NCI-H82 (cell line): ENCODE measurements around the gene ARNT2.
"Not testable (repeated sequence)": the region's sequence is repeated elsewhere in the genome, so short reads cannot be mapped to it uniquely, and the experiment has no call there.

ENCODE experiments used
- DNase-seq: peaks from one replicate; lab custom pipeline; 2025; lab: John Stamatoyannopoulos, UW

Gene ARNT2

DNA sequence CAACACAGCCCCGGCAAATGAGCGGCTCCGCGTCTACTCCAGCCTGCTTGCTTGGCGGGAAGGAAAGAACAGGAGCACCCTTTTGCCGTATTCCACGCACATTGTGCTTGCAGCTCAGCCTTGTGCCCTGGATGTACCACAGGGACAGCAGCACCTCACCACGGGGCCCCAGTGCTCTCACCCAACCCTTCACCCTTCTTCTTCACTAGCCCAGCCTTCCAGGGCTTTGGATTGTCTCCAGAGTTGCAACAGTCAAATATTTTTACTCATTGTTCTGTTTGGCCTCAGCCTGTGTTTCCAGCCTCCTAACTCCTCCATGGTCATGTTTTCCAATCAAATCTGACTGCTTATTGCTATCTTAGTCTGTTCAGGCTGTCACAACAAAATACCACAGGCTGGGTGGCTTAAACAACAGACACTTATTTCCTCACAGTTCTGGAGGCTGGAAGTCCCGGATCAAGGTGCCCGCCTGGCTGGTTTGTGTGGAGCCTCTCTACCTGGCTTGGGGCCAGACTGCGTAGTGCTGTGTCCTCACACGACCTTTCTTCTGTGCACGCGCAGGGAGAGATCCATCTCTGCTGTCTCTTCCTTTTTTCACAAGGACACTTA lies 211.7 kb downstream of the ARNT2 start:
- DNase-seq, result peak; percentile 64

DNA sequence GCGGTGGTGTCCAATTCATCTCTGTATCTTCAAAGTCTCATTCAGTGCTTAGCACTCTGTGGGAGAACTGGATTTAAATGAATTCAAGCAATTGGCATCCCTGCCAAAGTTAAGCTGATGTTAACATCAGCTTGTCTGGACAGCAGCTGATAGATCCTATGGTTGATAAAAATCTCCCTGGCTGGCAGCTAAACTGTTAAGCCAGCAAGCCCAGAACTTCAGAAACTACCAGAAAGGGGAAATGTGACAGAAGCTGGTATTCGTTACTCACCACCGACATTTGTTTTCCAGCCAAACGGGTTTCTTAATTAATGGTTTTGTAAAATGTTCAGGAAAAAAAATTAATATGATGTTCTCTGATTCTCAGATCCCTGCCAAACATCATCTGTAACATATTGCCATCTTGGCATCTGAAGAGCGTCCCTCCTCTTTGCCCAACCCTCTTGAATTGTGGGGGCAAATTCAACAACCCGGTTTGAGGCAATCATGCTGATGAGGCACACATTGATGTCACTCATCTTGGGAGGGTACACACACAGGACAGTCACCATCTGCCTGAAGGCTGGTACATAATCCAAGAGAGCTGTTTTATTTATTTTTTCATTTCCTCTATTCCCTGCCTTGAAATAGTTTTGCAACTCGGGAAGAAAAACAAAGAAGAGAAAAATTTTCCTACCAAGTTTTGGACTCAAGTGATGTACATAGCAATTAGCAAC lies 214.7 kb downstream of the ARNT2 start:
- no peak for DNase-seq

DNA sequence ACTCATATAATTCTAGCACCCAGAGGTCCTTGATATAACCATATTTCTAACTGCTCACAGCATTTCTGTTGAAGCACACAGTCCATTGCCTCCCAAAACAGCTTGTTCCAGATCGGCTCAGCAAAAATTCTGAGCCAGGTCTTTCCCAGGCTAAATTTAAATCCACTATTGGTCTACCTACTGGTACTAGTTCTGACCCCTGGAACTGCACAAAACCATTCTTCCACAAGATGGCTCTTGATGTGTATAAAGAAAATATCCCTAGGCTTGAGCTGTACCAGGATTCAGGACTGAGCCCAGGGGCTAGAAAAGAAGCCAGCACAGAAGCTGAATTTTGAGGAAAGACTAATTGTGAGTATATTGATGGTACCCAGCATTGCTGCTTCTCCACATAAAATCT lies 215.5 kb downstream of the ARNT2 start:
- no peak for DNase-seq

DNA sequence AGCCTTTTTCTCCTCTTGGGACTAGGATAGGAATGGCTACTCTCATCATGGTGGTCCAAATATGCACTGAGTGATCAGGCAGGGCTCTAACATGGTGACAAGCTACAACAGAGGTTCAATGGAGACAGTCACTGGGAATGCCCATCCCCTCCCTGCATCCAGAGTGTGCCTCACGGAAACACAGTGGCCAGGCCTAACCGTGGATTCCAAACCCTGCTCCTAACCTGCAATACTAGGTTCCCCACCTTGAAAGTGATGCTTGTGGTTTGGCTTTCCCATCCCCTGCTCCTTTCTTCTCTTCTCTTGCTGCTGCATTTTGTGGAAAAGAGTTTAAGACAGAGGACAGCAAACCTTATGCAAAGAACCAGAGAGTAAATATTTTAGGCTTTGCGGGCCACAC lies 216.0 kb downstream of the ARNT2 start:
- no peak for DNase-seq

DNA sequence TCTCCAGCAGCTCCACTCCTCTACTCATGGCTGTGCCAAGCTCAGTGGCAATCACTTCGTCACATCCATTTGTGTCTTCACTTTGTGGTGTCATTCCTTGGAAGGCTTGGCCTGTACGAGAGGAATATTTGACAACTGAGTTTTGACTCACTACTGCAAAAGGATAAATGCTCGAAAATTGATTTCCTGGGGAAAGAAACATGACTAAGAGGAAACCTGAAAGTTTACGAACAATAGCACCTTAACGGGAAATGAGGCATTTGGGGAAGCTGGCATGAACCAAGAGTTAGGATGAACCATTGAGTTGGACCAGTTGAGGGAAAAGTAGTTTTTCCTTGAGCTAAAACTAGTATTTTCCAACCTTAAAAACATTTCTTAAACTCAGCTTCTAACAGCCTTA lies 216.7 kb downstream of the ARNT2 start:
- no peak for DNase-seq

DNA sequence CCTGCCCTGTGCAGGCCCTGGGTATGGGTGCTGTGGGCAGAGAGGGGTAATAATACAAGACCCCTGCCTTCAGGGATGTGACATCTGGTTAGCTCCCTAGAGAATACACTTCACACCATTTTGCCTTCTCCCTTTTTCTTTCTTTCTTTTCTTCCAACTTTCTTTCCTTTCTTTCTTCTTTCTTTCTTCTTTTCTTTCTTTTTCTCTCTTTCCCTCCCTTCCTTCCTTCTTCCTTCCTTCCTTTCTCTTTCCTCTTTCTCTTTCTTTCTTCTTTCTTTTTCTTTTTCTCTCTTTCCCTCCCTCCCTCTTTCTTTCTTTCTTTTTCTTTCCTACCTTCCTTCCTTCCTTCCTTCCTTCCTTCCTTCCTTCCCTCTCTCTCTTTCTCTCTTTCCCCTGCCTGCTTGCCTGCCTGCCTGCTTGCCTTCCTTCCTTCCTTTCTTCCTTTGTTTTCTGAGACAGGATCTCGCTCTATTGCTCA lies 222.5 kb downstream of the ARNT2 start:
- DNase-seq, result no peak

DNA sequence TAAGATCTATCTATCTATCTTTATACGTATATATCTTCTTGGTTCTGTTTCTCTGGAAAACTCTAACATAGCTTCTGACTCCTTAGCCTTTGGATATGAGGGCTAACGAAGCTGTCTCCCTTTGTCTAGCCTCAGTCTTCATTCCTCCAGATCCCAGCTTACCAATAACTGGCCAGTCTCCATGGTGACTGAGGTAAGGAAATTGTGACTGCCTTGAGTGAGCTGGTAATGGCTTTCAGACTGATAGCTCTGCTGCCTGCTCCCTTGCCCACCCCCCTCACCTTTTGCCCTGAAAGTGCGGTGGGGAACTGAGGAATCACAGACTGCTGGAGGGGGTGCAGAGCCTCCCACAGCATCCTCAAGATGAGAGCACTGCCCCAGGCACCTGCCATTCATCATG lies 225.2 kb downstream of the ARNT2 start:
- DNase-seq, result no peak

DNA sequence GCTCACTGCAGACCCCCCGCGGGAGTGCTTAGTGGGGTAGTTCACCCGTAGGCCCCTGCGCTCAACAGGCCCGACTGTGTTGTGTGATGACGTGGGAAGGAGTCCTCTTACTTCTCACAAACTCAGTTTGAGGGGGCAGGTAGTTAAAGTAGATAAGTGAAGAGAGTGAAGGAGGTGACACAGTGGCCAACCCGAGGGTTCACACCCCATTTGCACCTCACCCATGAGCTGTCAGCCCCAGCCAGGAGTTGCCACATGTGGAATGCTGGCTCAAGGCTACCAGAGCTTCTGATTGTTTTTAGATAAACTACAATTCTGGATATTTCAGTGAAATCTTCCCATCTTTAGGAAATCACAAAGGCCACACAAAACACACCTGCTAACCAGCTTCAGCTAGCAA lies 226.8 kb downstream of the ARNT2 start:
- no peak for DNase-seq

DNA sequence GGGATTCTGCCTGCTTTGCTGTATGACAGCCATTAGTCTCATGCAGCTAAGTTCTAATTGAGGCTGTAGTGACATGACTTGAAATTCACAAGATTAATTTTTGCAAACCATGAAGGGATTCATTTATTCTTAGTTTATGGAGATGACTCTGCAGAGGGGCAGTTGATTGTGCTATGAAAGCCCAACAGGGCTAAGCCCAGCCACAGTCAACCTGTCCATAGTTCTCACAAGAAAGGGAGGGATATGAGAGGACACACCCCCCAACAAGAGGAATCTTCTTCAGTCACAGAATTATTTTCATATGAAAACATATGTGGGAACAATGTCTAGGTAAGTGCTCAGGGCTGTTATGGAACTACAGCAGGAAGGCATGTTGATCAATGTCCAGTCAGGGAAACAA lies 229.0 kb downstream of the ARNT2 start:
- DNase-seq, result no peak

DNA sequence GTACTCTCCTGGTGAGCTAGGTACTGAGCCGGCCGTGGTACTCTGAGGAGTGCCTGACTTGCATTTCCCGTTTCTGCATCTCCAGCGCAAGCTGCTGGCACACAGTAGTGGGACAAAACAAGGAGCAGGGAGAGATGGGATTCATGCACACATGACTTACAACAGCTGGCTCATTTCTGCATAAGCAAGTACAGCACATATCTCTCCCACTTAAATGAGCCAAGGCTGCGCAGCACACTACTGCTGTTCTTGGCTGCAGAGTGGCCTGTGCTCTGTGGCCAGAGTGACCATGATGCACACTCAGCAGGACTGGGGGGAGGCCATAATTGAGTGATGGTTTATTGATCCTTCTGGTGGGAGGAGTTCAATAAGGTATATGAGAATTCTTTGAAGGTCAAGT lies 231.8 kb downstream of the ARNT2 start:
- DNase-seq, result no peak

DNA sequence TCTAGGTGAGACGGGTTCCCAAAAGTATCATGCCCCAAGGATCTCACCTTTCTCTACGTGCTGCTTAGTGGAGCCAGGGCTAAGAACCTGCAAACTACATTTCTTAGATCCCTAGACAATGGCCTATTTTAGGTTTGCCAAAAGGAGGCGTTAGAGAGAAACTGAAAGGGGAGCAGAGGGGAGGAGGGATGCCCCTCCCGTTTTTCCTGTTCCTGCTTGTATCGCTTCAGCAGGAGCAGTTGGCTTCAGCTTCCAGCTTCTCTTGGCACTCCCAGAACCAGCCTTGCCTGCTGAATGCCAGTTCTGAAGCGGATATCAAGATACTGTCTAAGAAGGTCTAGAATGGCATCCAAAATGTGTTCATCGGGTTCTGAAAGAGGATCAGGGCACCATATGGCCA lies 232.5 kb downstream of the ARNT2 start:
- DNase-seq, result peak; percentile 7

DNA sequence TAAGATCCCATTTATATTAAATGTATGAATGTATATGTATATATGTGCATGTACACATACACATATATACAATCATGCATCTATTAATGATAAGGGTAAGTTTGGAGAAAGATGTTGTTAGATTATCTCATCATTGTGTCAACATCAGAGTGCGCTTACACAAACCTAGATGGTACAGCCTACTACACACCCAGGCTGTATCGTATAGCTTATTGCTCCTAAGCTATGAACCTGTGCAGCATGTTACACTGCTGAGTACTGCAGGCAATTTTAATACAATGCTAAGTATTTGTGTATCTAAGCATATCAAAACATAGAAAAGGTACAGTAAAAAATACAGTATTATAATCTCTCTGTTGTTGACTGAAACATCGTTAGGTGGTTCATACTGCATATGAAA lies 233.6 kb downstream of the ARNT2 start:
- DNase-seq, result no peak

DNA sequence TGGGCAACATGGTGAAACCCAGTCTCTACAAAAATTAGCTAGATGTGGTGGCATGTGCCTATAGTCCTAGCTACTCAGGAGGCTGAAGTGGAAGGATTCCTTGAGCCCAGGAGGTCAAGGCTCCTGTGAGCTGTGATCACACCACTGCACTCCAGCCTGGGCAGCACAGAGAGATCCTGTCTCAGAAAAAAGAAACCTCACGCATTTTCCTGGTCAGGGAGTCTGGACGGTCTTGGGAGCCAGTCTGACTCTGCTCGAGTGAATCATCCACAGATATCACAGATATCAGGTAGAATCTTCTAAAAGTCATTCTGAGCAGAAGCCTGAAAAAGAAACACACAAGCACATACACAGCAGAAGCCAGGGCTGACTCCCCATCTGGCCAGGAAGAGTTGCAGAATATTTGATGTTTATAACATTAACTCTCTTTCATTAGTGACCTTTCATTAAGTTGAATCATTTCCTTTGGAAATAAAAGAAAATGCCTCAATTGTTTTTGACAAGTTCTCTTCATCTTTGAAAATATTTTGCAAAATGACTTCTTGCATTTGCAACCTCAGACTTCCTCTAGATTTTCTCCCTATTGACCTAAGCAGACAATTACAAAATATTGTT lies 234.5 kb downstream of the ARNT2 start:
- DNase-seq, result no peak

DNA sequence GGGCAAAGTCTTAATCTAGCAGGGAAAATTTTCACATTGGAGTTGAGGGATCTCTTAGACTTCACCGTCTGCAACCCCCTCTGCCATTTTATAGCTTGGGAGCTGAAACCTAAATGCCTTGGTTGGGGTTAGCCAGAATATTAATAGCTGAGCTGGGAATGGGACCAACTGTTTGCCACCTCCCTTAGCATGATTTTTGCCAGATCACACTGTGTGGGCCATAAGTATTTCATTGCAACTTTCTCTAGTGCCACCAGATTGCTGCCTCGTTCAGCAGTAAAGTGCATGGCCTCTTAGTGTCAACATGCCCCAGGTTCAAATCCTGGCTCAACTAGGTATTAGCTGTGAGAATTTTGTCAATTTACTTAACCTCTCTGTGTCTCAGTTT lies 235.0 kb downstream of the ARNT2 start:
- DNase-seq, result no peak

DNA sequence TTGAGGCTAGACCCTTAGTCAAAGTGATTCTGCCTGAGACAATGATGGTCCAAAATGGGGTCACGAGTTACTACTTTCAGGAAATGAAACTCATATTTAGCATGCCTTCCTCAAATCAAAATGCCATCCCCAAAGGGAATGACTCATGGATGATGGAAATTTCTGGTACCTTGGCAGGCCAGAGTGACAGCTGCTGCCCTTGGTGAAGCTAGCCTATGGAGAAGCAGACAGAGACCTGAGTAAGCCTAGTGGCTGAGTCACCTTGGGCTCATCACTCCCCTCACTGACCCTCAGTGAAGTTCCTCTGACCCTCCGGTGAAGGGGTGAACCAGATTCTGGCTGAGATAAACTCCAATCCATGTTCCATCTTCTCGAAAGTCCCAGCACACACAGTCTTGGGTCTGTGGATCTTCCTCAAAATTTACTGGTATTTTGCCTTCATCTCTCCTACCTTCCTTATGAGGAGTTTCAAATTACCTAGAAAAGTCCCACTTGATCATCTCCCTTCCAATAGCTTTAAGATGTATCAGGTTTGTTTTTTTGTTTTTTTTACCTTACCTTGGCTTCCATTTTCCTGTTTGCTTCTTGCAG lies 236.4 kb downstream of the ARNT2 start:
- DNase-seq, result no peak

DNA sequence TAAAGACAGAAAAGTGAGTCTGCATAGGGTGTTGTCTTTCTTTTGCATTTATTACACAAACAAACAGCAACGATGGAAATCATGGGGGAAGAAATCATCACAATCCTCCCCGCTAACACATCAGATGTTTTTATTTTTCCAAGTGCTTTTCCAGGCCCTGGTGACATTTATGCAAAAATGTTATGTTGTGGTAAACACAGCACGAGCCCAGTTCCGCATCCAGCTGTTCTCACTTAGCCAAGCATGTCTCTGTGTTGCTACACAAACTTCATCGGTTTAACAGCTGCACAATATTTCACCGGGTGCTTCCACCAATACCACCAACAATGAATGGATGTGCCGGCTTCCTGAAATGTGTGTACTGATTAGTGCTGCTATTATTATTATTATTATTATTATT lies 237.2 kb downstream of the ARNT2 start:
- no peak for DNase-seq

DNA sequence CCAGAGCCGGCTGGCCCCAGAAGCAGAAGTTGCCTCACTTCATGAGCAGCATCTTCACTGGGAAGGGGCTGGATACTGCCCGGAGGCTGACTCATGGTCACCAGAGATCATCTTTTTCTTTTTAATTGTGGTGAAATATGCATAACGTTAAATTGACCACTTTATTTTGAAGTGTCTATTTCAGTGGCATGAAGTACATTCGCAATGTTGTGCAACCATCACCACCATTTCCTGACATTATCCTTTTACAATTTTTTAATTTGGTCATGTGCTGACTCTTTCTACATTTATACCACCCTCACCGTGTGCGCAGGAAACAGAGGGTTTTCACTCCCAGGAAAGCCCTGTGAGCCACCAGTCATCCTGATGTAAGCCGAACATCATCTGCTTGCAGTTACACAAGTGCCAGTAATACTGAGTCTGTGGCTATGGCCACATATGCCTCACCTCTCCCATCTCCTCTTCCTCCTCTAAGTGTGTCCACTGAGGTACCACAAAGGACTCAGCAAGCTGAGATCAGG lies 239.3 kb downstream of the ARNT2 start:
- no peak for DNase-seq

DNA sequence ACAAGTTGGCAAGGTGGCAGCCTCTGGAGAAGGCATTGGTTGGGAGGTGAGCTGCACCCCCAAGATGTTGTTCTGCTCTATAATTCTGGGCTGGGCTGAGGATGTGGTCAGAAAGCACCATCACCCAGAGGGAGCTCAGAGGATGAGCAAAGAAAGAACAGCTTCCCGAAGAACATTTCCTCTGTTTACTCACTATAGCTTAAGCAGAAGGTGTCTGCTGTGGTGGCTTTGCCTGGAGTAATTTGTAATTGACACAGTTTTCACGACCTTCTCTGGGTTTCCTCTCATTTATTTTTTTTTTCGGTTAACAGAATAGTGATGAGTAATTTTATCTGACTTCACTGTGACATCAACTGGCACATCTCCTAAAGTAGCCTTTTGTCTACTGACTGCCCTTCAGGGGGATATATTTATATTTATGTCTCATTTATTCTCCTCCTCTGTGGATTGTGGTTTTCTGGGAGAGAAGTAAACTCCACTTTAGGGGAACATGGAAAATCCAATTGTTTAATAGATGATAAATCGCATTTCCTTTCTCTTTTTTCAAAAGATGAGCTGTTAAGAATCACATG lies 241.4 kb downstream of the ARNT2 start:
- DNase-seq, result no peak

DNA sequence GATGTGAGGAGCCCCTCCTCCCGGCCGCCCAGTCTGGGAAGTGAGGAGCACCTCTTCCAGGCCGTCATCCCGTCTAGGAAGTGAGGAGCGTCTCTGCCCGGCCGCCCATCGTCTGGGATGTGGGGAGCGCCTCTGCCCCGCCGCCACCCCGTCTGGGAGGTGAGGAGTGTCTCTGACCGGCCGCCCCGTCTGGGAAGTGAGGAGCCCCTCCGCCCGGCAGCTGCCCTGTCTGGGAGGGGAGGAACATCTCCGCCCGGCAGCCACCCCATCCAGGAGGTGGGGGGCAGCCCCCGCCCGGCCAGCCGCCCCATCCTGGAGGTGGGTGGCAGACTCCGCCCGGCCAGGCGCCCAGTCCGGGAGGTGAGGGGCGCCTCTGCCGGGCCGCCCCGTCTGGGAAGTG lies 243.2 kb downstream of the ARNT2 start:
- DNase-seq, result not testable (repeated sequence)
